ENCODE results near the gene DIS3L2. TPM values are rescaled to one million over a fixed set of nuclear protein-coding genes. Genes with fewer than 3 reads are reported as not detected.

The DIS3L2 gene
- total RNA-seq, 1 donor from 2014 or later: 25.2 TPM

- no peaks in the 10 kb centered on the region for H3K36me3 ChIP-seq (ENCODE audit: control insufficient read depth, insufficient read depth, low read length)
- DNase-seq (ENCODE audit: low read depth): peak; percentile 79
- TF ChIP-seq CTCF (IDR thresholded peaks at IDR 0.05; ENCODE audit: insufficient read depth, low read length, poor library complexity, severe bottlenecking): no peak
- H3K27me3 ChIP-seq (ENCODE audit: control insufficient read depth, insufficient read depth, low read length): no peaks in the 10 kb centered on the region
- no peak overlapping the region for H3K4me3 ChIP-seq (ENCODE audit: low read depth, low read length)
These were observed 52.3 kb downstream of the DIS3L2 start for GRCh38 chr2:232013701-232014353.

GRCh38 chr2:232014681-232015080, 53.2 kb downstream of the DIS3L2 start:
- TF ChIP-seq CTCF (IDR thresholded peaks at IDR 0.05; ENCODE audit: insufficient read depth, low read length, poor library complexity, severe bottlenecking): no peak
- no peak overlapping the region for H3K4me3 ChIP-seq (ENCODE audit: low read depth, low read length)

DNA sequence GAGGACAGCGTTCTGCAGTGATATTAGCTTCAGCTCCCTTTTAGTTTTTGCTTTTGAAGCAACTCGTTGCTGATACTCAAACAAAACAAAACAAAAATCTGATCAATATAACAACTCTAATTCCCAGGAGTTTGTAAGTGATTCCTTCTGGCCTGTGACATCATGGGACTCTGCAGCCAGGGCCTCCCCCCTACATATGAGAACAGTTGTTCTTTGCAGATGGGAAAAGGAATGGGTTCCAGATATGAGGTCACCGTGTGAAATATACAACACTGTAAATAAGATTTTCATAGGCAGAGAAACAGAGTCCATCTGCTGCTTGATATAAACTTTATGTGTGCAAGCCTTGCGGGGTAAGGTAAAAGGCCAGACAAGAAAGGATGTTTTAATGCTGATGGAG, 56.7 kb downstream of the DIS3L2 start:
- DNase-seq (ENCODE audit: low read depth): no peak
- no peak overlapping the region for H3K4me3 ChIP-seq (ENCODE audit: low read depth, low read length)
- peaks cover 1% of the 10 kb centered on the region for H3K36me3 ChIP-seq (ENCODE audit: control insufficient read depth, insufficient read depth, low read length)
- H3K27me3 ChIP-seq (ENCODE audit: control insufficient read depth, insufficient read depth, low read length): no peaks in the 10 kb centered on the region
- no peak for TF ChIP-seq CTCF (IDR thresholded peaks at IDR 0.05; ENCODE audit: insufficient read depth, low read length, poor library complexity, severe bottlenecking)

More at GRCh38 chr2:232014681-232015080, 53.2 kb downstream of the DIS3L2 start:
- DNase-seq (ENCODE audit: low read depth): no peak
- no peaks in the 10 kb centered on the region for H3K36me3 ChIP-seq (ENCODE audit: control insufficient read depth, insufficient read depth, low read length)
- no peaks in the 10 kb centered on the region for H3K27me3 ChIP-seq (ENCODE audit: control insufficient read depth, insufficient read depth, low read length)

GRCh38 chr2:232022718-232023117, 61.2 kb downstream of the DIS3L2 start:
- Histone ChIP-seq H3K36me3 (ENCODE audit: control insufficient read depth, insufficient read depth, low read length) (peaks cover 1% of the 10 kb centered on the region), H3K27me3 (ENCODE audit: control insufficient read depth, insufficient read depth, low read length) (no peaks in the 10 kb centered on the region), H3K4me3 (ENCODE audit: low read depth, low read length) (no peak overlapping the region)
- TF ChIP-seq CTCF (IDR thresholded peaks at IDR 0.05; ENCODE audit: insufficient read depth, low read length, poor library complexity, severe bottlenecking): no peak
- no peak for DNase-seq (ENCODE audit: low read depth)

GRCh38 chr2:232023426-232023825, 61.9 kb downstream of the DIS3L2 start:
- no peak for TF ChIP-seq CTCF (IDR thresholded peaks at IDR 0.05; ENCODE audit: insufficient read depth, low read length, poor library complexity, severe bottlenecking)
- no peak for DNase-seq (ENCODE audit: low read depth)
- Histone ChIP-seq H3K36me3 (ENCODE audit: control insufficient read depth, insufficient read depth, low read length) (peaks cover 1% of the 10 kb centered on the region), H3K27me3 (ENCODE audit: control insufficient read depth, insufficient read depth, low read length) (no peaks in the 10 kb centered on the region), H3K4me3 (ENCODE audit: low read depth, low read length) (no peak overlapping the region)

DNA sequence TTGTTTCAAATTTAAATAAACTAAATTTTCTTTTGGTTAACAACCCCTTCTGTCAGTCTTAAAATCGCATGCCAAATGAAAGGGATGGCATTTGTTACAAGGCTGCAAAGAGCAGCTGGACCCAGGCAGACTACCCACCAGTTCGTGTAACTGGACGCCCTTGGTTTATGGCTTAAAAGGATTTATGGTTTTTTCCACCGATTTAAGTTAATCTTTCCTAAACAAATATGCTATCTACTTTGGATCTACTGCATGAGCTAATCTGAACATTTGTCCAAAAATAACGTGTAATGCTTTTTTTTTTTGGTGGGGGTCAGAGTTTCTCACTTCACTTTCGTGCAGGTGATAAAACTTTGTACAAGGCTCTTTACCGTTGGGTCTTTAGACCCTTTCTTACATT, 62.9 kb downstream of the DIS3L2 start:
- Histone ChIP-seq H3K36me3 (ENCODE audit: control insufficient read depth, insufficient read depth, low read length) (peaks cover 1% of the 10 kb centered on the region), H3K4me3 (ENCODE audit: low read depth, low read length) (no peak overlapping the region), H3K27me3 (ENCODE audit: control insufficient read depth, insufficient read depth, low read length) (no peaks in the 10 kb centered on the region)
- TF ChIP-seq CTCF (IDR thresholded peaks at IDR 0.05; ENCODE audit: insufficient read depth, low read length, poor library complexity, severe bottlenecking): no peak
- DNase-seq (ENCODE audit: low read depth): no peak

All from kidney epithelial cell (primary cell).